Thyroid gland (tissue), 4 donors: Measurements from ENCODE around the gene DMC1.

ENCODE experiments used
- POLR2A ChIP-seq, 2 donors: fragments of 450-650 bp; IDR thresholded peaks; one replicate each; pipeline ENCODE4 v1.6.1; 2017; ENCODE audit warnings: antibody characterized with exemption in 2 of 2, mild to moderate bottlenecking in 2 of 2, moderate library complexity in 1 of 2
- TF ChIP-seq, protein P1 (sequence below), 6 experiments: fragments of 200-600 bp in 3 of 6; fragments of 450-650 bp in 3 of 6; sonication (generic) in 3 of 6; IDR thresholded peaks; one replicate each; pipeline ENCODE4 v1.5.1; 2016 to 2019; ENCODE audit warnings: antibody characterized with exemption in 6 of 6, mild to moderate bottlenecking in 2 of 6, inconsistent platforms in 1 of 6, moderate library complexity in 1 of 6

DNA sequence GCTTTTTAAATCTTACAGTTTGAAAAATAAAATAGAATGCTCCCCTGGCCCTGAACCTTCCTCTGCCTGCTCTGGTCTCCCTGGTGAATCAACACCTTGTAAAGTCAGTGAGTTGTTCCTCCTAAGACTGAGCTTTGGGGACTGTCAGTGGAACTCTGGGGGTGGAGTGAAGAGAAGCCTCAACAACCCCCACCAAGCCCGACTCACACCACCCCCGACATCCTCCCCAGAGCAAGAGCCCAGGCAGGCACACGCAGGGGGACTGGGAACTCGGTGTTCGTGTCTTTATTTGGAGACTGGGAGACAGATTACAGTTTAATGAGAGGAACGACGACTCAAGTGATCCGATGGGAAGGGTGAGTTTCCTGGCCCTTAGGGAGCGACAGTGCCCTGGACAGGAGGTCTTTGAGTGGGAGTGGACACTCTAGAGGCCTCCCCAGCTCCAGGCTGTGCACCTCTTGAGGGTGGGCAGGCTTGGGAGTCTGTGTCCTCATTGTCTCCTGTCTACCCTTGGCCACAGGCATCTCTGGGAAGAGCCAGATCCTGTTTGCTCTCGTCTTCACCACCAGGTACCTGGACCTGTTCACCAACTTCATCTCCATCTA, 95.9 kb downstream of the DMC1 start:
- no peak for TF ChIP-seq POLR2A (IDR thresholded peaks at IDR 0.05)
- TF ChIP-seq, protein P1, sequence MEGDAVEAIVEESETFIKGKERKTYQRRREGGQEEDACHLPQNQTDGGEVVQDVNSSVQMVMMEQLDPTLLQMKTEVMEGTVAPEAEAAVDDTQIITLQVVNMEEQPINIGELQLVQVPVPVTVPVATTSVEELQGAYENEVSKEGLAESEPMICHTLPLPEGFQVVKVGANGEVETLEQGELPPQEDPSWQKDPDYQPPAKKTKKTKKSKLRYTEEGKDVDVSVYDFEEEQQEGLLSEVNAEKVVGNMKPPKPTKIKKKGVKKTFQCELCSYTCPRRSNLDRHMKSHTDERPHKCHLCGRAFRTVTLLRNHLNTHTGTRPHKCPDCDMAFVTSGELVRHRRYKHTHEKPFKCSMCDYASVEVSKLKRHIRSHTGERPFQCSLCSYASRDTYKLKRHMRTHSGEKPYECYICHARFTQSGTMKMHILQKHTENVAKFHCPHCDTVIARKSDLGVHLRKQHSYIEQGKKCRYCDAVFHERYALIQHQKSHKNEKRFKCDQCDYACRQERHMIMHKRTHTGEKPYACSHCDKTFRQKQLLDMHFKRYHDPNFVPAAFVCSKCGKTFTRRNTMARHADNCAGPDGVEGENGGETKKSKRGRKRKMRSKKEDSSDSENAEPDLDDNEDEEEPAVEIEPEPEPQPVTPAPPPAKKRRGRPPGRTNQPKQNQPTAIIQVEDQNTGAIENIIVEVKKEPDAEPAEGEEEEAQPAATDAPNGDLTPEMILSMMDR (IDR thresholded peaks at IDR 0.05) = no peak
